Esophagus squamous epithelium (tissue), 4 donors: ENCODE data around the gene RCVRN.
A peak's percentile ranks its signal among the peaks of the same experiment; 100 is the strongest.

Experiments used
- POLR2A ChIP-seq, 4 donors: fragments of 450-650 bp; IDR thresholded peaks; one replicate each; pipeline ENCODE4 v1.6.1; 2017; ENCODE audit warnings: antibody characterized with exemption in 4 of 4, mild to moderate bottlenecking in 4 of 4, moderate library complexity in 3 of 4
- TF ChIP-seq, protein P1 (sequence below), 6 experiments: fragments of 450-650 bp in 4 of 6; fragments of 200-600 bp in 2 of 6; sonication (generic) in 2 of 6; IDR thresholded peaks; one replicate each; pipeline ENCODE4 v1.5.1; 2016 to 2019; ENCODE audit warnings: antibody characterized with exemption in 6 of 6, mild to moderate bottlenecking in 4 of 6, moderate library complexity in 4 of 6

DNA sequence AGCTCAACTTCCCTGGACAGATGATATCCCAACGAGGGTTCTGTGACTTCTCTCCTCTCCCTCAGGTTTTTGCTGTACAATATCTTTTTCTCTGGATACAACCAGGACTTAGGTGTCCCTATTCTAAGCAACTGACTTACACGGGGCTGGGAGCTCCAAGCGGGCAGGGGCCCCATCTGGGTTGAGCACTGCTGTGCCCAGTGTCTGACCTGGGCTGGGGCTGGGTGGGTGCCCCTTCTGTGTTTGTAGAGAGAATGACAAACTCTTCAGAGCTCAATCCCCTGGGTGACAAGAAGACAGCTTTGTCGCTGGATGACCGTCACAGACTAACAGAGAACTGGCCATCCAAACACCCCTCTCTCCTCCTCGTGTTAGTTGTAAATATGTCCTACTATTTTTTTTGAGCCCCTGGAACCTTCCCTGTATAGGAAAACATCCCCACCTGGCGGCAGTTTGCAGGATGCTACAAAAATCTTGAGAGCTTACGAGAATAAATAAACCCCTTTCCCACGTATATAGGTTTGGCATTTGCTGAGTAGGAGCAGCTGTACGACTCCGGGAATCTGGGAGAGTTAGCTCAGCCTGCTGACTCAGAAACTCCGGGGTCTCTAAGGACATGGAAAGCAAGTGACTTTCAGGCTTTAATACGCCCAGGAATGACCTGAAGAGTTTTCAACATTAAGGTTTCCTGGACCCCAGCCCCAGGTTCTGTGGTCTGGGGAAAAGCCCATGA lies 23.7 kb upstream of the RCVRN start:
- TF ChIP-seq, protein P1, sequence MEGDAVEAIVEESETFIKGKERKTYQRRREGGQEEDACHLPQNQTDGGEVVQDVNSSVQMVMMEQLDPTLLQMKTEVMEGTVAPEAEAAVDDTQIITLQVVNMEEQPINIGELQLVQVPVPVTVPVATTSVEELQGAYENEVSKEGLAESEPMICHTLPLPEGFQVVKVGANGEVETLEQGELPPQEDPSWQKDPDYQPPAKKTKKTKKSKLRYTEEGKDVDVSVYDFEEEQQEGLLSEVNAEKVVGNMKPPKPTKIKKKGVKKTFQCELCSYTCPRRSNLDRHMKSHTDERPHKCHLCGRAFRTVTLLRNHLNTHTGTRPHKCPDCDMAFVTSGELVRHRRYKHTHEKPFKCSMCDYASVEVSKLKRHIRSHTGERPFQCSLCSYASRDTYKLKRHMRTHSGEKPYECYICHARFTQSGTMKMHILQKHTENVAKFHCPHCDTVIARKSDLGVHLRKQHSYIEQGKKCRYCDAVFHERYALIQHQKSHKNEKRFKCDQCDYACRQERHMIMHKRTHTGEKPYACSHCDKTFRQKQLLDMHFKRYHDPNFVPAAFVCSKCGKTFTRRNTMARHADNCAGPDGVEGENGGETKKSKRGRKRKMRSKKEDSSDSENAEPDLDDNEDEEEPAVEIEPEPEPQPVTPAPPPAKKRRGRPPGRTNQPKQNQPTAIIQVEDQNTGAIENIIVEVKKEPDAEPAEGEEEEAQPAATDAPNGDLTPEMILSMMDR (IDR thresholded peaks at IDR 0.05): peak in 3 of 6 experiments; percentile 9 to 28 (median 22)
- TF ChIP-seq POLR2A (IDR thresholded peaks at IDR 0.05): no peak
